ENCODE data around the gene PGM1.

The PGM1 gene

DNA sequence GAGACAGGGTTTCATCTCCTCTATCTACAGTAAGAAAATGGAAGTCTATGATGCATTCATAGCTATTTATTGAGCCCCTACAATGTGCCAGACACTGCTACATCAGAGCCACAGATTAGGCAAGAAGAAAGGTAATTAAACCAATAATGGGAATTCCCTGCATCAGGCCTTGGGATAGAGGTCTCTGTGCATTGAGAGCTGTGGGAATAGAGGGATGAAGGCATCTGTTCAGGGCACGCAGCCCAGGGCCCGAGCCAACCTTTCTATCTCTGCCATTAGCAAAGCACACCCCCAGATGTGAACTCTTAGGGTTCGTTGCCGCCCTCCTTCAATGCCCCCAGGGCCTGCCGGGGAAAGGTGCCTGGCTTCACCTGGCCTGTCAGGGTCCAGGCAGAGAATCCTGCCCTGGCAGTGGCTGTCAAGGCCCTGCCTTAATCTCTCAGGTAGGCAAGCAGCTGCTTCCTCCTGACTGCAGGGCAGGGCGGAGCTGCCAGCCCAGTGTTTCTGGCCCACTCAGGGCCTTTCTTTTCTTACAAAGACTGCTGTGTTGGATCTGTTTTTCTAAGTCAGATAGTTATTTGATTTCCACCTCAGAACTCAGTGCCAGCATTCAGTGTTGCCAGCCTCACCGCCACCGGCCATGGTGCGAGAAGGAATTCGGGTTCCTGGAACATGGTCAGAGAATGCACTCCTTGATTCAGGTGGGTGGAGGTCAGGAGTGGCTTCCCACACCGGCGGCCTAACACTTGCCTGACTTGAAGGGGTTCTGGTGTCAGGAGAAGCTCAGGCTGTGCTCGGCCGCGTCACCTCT lies 76.1 kb downstream of the PGM1 start:
- Histone ChIP-seq H3K27me3 (replicated peaks; ENCODE audit: control insufficient read depth, insufficient read depth, low read length) (no peaks in the 10 kb centered on the region), H3K36me3 (ENCODE audit: control insufficient read depth, insufficient read depth, low read length) (no peaks in the 10 kb centered on the region), H3K4me3 (replicated peaks; ENCODE audit: low read depth, low read length) (no peak overlapping the region)
- TF ChIP-seq, protein P1, sequence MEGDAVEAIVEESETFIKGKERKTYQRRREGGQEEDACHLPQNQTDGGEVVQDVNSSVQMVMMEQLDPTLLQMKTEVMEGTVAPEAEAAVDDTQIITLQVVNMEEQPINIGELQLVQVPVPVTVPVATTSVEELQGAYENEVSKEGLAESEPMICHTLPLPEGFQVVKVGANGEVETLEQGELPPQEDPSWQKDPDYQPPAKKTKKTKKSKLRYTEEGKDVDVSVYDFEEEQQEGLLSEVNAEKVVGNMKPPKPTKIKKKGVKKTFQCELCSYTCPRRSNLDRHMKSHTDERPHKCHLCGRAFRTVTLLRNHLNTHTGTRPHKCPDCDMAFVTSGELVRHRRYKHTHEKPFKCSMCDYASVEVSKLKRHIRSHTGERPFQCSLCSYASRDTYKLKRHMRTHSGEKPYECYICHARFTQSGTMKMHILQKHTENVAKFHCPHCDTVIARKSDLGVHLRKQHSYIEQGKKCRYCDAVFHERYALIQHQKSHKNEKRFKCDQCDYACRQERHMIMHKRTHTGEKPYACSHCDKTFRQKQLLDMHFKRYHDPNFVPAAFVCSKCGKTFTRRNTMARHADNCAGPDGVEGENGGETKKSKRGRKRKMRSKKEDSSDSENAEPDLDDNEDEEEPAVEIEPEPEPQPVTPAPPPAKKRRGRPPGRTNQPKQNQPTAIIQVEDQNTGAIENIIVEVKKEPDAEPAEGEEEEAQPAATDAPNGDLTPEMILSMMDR (IDR thresholded peaks at IDR 0.05; ENCODE audit: insufficient read depth, low read length, poor library complexity, severe bottlenecking): no peak
- DNase-seq (ENCODE audit: extremely low read depth, insufficient read length): no peak

DNA sequence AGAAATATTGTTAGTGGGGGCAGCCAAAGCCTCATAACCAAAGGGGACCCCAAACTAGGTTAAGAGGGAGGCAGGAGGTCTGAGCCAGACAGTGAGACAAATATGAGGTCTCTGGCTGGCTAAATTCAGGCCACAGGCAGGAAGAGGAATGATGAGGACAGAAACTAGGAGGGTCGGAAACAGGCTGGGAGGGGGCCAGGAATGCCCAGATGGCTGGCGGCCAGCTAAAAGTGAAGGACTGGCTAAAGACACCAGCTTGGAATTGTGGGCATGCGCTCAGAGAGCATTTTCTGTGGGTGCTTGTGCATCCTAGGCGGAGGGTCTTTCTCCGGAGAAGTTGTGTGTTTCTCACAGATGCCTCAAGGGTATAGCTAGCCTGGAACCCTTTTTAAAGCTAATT lies 77.0 kb downstream of the PGM1 start:
- TF ChIP-seq, protein P1 (IDR thresholded peaks at IDR 0.05; ENCODE audit: insufficient read depth, low read length, poor library complexity, severe bottlenecking): no peak
- no peak for DNase-seq (ENCODE audit: extremely low read depth, insufficient read length)
- Histone ChIP-seq H3K4me3 (replicated peaks; ENCODE audit: low read depth, low read length) (no peak overlapping the region), H3K36me3 (ENCODE audit: control insufficient read depth, insufficient read depth, low read length) (no peaks in the 10 kb centered on the region), H3K27me3 (replicated peaks; ENCODE audit: control insufficient read depth, insufficient read depth, low read length) (no peaks in the 10 kb centered on the region)

DNA sequence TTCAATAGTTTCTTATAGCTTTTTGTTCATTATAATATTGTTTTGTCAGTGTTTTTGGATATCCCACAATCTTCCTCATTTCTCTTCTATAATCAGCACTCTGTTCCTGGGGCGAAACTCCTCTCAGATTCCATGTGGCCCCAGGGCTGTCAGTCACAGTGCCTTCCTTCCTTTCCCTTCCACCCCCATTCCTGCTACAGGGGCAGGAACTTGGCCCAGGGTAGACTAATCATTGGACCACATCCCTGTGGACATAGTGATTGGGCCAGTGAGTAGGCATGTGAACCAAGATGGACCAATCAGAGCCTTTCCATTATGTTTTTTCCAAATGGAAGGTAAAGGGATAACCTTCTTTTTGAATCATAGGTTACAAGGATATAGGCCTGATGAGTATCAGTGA lies 78.3 kb downstream of the PGM1 start:
- H3K36me3 ChIP-seq (ENCODE audit: control insufficient read depth, insufficient read depth, low read length): no peaks in the 10 kb centered on the region
- TF ChIP-seq, protein P1 (IDR thresholded peaks at IDR 0.05; ENCODE audit: insufficient read depth, low read length, poor library complexity, severe bottlenecking): no peak
- no peaks in the 10 kb centered on the region for H3K27me3 ChIP-seq (replicated peaks; ENCODE audit: control insufficient read depth, insufficient read depth, low read length)
- H3K4me3 ChIP-seq (replicated peaks; ENCODE audit: low read depth, low read length): no peak overlapping the region
- DNase-seq (ENCODE audit: extremely low read depth, insufficient read length): no peak

DNA sequence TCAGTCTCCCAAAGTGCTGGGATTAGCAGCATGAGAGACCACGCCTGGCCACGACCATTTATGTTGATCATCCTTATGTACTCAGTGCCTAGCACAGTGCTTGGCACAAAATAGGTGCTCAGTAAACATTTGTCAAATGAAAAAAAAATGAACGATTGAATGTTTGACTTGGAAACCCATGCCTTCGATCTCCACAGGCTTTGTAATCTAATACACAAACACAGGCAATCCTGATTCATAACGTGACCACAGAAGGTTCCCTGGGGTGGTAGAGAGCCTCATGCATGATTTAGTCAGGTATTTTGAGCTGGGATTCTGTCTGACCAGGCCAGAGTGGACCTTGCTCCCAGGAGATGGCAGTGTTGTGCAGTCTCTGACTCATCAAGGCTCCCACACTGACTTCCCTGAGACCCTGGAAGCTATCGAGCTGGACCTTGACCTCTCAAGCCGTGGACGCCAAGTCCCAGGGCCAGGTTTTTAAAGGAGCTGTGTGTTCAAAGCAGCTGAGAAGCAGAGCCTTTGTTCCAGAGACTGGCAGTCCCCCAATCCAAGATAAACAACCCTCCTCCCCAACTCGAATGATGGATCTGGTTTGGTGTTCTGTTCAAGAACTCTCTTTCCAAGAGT lies 81.1 kb downstream of the PGM1 start:
- TF ChIP-seq, protein P1 (IDR thresholded peaks at IDR 0.05; ENCODE audit: insufficient read depth, low read length, poor library complexity, severe bottlenecking): peak; percentile 45
- Histone ChIP-seq H3K36me3 (ENCODE audit: control insufficient read depth, insufficient read depth, low read length) (no peaks in the 10 kb centered on the region), H3K4me3 (replicated peaks; ENCODE audit: low read depth, low read length) (no peak overlapping the region), H3K27me3 (replicated peaks; ENCODE audit: control insufficient read depth, insufficient read depth, low read length) (no peaks in the 10 kb centered on the region)
- DNase-seq (ENCODE audit: extremely low read depth, insufficient read length): no peak

DNA sequence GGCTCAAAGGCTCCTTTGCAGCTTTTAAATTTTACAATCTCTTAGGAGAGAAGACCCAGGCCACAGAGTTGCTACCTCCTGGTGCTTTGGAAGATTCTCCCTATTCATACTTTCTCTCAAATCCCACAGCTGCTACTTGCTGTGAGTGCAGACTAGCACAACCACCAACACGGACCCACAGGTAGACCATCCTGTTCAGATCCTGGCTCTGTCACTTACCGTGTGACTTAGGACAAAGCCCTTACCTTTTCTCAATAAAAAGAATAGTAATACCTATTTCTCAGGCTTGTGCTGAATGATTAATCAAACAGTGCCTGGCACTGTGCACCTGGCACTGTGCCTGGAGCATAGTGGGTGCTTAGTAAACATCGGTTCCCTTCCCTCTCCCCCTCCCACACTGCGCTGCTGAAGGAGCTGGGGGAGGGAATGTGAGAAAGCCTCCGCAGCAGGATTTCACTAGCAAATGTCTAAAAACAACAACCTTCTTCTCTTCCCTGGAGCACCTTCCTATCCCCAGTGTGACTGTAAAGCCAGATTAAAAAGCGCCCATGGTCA lies 81.7 kb downstream of the PGM1 start:
- Histone ChIP-seq H3K27me3 (replicated peaks; ENCODE audit: control insufficient read depth, insufficient read depth, low read length) (no peaks in the 10 kb centered on the region), H3K36me3 (ENCODE audit: control insufficient read depth, insufficient read depth, low read length) (no peaks in the 10 kb centered on the region), H3K4me3 (replicated peaks; ENCODE audit: low read depth, low read length) (no peak overlapping the region)
- TF ChIP-seq, protein P1 (IDR thresholded peaks at IDR 0.05; ENCODE audit: insufficient read depth, low read length, poor library complexity, severe bottlenecking): no peak
- DNase-seq (ENCODE audit: extremely low read depth, insufficient read length): no peak

All from GM06990 (cell line).